GM19328 (cell line): ENCODE data around the gene CEP131.

ENCODE experiments used
- ATAC-seq: cut with Tn5 transposase; IDR thresholded peaks from one replicate; pipeline ENCODE4 v1.9.1; 2021; ENCODE audit warnings: mild to moderate bottlenecking, moderate library complexity; ENCODE audit not compliant: unreplicated experiment

The CEP131 gene

GRCh38 chr17:81189670-81190530, 32.9 kb downstream of the CEP131 start:
- no peak for ATAC-seq

- ATAC-seq: no peak
These were observed 33.7 kb downstream of the CEP131 start for GRCh38 chr17:81189016-81189415.

- ATAC-seq: no peak
These were observed 34.3 kb downstream of the CEP131 start for GRCh38 chr17:81188491-81188840.

GRCh38 chr17:81187586-81188490, 34.9 kb downstream of the CEP131 start:
- ATAC-seq: no peak

GRCh38 chr17:81187120-81187519, 35.6 kb downstream of the CEP131 start:
- ATAC-seq: no peak

- ATAC-seq: no peak
These were observed 36.6 kb downstream of the CEP131 start for GRCh38 chr17:81186203-81186602.

- no peak for ATAC-seq
These were observed 38.2 kb downstream of the CEP131 start for GRCh38 chr17:81184555-81184954.

- no peak for ATAC-seq
These were observed 39.0 kb downstream of the CEP131 start for GRCh38 chr17:81183807-81184206.

GRCh38 chr17:81183316-81183715, 39.4 kb downstream of the CEP131 start:
- ATAC-seq: no peak

GRCh38 chr17:81182596-81182995, 40.2 kb downstream of the CEP131 start:
- no peak for ATAC-seq

- no peak for ATAC-seq
These were observed 41.0 kb downstream of the CEP131 start for GRCh38 chr17:81181811-81182185.

- ATAC-seq: no peak
These were observed 41.6 kb downstream of the CEP131 start for GRCh38 chr17:81180836-81181810.

GRCh38 chr17:81179861-81180260, 42.9 kb downstream of the CEP131 start:
- ATAC-seq: no peak

GRCh38 chr17:81179220-81179619, 43.5 kb downstream of the CEP131 start:
- no peak for ATAC-seq

GRCh38 chr17:81178136-81179091, 44.4 kb downstream of the CEP131 start:
- no peak for ATAC-seq

- ATAC-seq: no peak
These were observed 46.1 kb downstream of the CEP131 start for GRCh38 chr17:81176666-81177065.

GRCh38 chr17:81173762-81174155, 49.0 kb downstream of the CEP131 start:
- ATAC-seq: no peak

GRCh38 chr17:81173052-81173761, 49.6 kb downstream of the CEP131 start:
- no peak for ATAC-seq

- ATAC-seq: no peak
These were observed 50.8 kb downstream of the CEP131 start for GRCh38 chr17:81171941-81172340.
